HepG2 (cell line): ENCODE data around the gene ETF1. TPM values are rescaled to one million over a fixed set of nuclear protein-coding genes. Genes with fewer than 3 reads are reported as not detected.

Experiments used
- CCDC6 ChIP-seq: sonication (generic); formaldehyde crosslinking; IDR thresholded peaks from 2 replicates; pipeline ENCODE4 v1.8.1; 2022; ENCODE audit warnings: mild to moderate bottlenecking, missing genetic modification reagents, moderate library complexity
- PATZ1 ChIP-seq: sonication (generic); formaldehyde crosslinking; IDR thresholded peaks from 2 replicates; pipeline ENCODE4 v1.4.0; 2020; ENCODE audit warnings: missing genetic modification reagents
- THAP7 ChIP-seq: sonication (generic); formaldehyde crosslinking; IDR thresholded peaks from 2 replicates; pipeline ENCODE4 v1.8.1; 2023; ENCODE audit warnings: mild to moderate bottlenecking, missing genetic modification reagents
- ZBTB34 ChIP-seq: sonication (generic); formaldehyde crosslinking; IDR thresholded peaks from 2 replicates; pipeline ENCODE4 v1.8.0; 2022; ENCODE audit warnings: mild to moderate bottlenecking, missing genetic modification reagents
- ZFP36L2 ChIP-seq: sonication (generic); formaldehyde crosslinking; IDR thresholded peaks from 2 replicates; pipeline ENCODE4 v1.4.0; 2020; ENCODE audit warnings: missing genetic modification reagents
- ZKSCAN5 ChIP-seq: sonication (generic); formaldehyde crosslinking; IDR thresholded peaks from 2 replicates; pipeline ENCODE4 v1.5.1; 2020; ENCODE audit warnings: mild to moderate bottlenecking, missing genetic modification reagents
- ZNF407 ChIP-seq: sonication (generic); formaldehyde crosslinking; IDR thresholded peaks from one replicate; pipeline ENCODE4 v1.5.1; 2020; ENCODE audit warnings: mild to moderate bottlenecking, missing genetic modification reagents; ENCODE audit errors: not compliant biosample characterization
- ZNF644 ChIP-seq: IDR thresholded peaks from 2 replicates; pipeline ENCODE4 v1.6.1; 2016; ENCODE audit warnings: low read depth
- polyA plus RNA-seq, 8 experiments: library from polyadenylated mRNA; depleted of rRNA in 3 of 8; stranded (reverse) in 7 of 8; unstranded in 1 of 8; fragments of >200 nt; fragmentation: Illumina TruSeq in 4 of 8; extraction: Trizol in 4 of 8; gene quantifications; 2 replicates each; pipeline versions ENCODE4 v1.2.1 to v1.2.3, GENCODE V29; 2011 to 2016; ENCODE audit warnings: low read depth in 4 of 8, missing spikeins in 1 of 8, mixed read lengths in 1 of 8; ENCODE audit not compliant: insufficient read depth in 1 of 8
- total RNA-seq, 5 experiments: library from RNA; depleted of rRNA; stranded (reverse); fragments of >200 nt; fragmentation: Illumina TruSeq; extraction: Trizol; gene quantifications; 2 replicates each; pipeline ENCODE4 v1.2.3, GENCODE V29; 2016; ENCODE audit warnings: low read depth in 1 of 5
- TF ChIP-seq, protein P1 (sequence below): sonication (generic); formaldehyde crosslinking; IDR thresholded peaks from 2 replicates; pipeline ENCODE4 v1.4.0; 2020; ENCODE audit warnings: mild to moderate bottlenecking, missing genetic modification reagents, borderline replicate concordance

ETF1 gene
- total and polyA plus RNA-seq, 2 of the 13 experiments (the other 11 are each of a cell fraction or from before 2014, with no cell fraction given) = 52.1 to 184 TPM

- peak; percentile 79 for TF ChIP-seq PATZ1 (CRISPR knock-in tag)
- TF ChIP-seq, protein P1, sequence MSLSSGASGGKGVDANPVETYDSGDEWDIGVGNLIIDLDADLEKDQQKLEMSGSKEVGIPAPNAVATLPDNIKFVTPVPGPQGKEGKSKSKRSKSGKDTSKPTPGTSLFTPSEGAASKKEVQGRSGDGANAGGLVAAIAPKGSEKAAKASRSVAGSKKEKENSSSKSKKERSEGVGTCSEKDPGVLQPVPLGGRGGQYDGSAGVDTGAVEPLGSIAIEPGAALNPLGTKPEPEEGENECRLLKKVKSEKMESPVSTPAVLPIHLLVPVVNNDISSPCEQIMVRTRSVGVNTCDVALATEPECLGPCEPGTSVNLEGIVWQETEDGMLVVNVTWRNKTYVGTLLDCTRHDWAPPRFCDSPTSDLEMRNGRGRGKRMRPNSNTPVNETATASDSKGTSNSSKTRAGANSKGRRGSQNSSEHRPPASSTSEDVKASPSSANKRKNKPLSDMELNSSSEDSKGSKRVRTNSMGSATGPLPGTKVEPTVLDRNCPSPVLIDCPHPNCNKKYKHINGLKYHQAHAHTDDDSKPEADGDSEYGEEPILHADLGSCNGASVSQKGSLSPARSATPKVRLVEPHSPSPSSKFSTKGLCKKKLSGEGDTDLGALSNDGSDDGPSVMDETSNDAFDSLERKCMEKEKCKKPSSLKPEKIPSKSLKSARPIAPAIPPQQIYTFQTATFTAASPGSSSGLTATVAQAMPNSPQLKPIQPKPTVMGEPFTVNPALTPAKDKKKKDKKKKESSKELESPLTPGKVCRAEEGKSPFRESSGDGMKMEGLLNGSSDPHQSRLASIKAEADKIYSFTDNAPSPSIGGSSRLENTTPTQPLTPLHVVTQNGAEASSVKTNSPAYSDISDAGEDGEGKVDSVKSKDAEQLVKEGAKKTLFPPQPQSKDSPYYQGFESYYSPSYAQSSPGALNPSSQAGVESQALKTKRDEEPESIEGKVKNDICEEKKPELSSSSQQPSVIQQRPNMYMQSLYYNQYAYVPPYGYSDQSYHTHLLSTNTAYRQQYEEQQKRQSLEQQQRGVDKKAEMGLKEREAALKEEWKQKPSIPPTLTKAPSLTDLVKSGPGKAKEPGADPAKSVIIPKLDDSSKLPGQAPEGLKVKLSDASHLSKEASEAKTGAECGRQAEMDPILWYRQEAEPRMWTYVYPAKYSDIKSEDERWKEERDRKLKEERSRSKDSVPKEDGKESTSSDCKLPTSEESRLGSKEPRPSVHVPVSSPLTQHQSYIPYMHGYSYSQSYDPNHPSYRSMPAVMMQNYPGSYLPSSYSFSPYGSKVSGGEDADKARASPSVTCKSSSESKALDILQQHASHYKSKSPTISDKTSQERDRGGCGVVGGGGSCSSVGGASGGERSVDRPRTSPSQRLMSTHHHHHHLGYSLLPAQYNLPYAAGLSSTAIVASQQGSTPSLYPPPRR (CRISPR knock-in tag) = peak; percentile 63
- no peak for TF ChIP-seq ZKSCAN5 (CRISPR knock-in tag)
- no peak for TF ChIP-seq ZBTB34 (CRISPR knock-in tag)
- TF ChIP-seq ZFP36L2 = no peak
- peak; percentile 50 for TF ChIP-seq ZNF407
- TF ChIP-seq THAP7 = no peak
- no peak for TF ChIP-seq CCDC6
- TF ChIP-seq ZNF644 (CRISPR knock-in tag) = no peak
These were observed 78.4 kb downstream of the ETF1 start (continued) for GRCh38 chr5:138464388-138465260.
